ENCODE measurements around the gene ISG15.

Gene ISG15

DNA sequence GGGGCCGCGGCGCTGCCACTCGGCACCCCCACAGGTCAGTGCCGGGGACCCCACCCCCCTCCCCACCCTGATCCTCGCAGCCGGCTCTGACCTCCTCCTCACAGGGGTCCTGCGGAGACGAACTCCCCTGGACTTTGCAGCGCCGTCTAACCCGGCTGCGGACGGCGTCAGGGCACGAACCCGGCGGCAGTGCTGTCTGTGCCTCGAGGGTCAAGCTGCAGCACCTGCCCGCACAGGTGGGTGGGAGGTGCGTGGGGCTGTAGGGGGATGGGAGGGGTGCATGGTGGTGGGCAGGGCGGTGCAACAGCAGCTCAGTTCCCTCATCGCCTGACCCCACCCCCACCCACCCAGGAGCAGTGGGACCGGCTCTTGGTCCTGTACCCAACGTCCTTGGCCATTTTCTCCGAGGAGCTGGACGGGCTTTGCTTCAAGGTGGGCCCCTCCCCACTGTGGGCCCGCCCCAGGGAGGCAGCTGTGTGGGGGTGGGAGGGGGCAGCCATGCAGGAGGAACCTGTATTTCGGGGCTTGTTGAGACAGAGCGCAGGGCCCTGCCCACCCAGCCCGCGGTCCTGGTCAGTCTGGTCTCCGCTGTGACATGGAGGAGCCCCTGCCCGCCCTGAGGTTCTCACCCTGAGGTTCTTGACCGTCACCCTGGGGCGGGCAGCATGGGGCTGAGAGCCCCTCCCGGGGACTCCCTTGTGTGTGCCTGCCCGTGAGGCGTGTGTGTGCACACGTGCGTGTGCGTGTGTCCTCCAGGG, 42.1 kb upstream of the ISG15 start:
- H3K4me1 ChIP-seq (ENCODE audit: control insufficient read depth, insufficient read depth, low read depth, low read length), result peaks cover 18% of the 10 kb centered on the region
- no peak overlapping the region for H2BK120ac ChIP-seq (ENCODE audit: low read depth, low read length)
- no peak overlapping the region for H2AFZ ChIP-seq (ENCODE audit: low read depth, low read length)
- WGBS, result 84% methylated on average over 30 of the region's 42 CpGs
- H2BK5ac ChIP-seq (ENCODE audit: low read depth, low read length, poor library complexity, severe bottlenecking), result no peak overlapping the region
- peaks cover 0 to 83% of the 10 kb centered on the region in 2 experiments for H3K27me3 ChIP-seq (ENCODE audit: control insufficient read depth in 1 of 2, insufficient read depth in 1 of 2, low read length in 2 of 2)
- DNase-seq, result no peak
- no peak overlapping the region for H4K91ac ChIP-seq (ENCODE audit: low read length)
- no peak overlapping the region for H2AK5ac ChIP-seq (ENCODE audit: low read length, severe bottlenecking)
- H3K23ac ChIP-seq (ENCODE audit: low read length in 2 of 2), result no peak overlapping the region
- H2BK12ac ChIP-seq (ENCODE audit: low read length in 2 of 2), result no peak overlapping the region
- H3K14ac ChIP-seq (ENCODE audit: low read length in 2 of 2), result no peak overlapping the region
- H3K9me3 ChIP-seq (ENCODE audit: control insufficient read depth, low read length), result no peaks in the 10 kb centered on the region
- no peak overlapping the region for H3K27ac ChIP-seq (ENCODE audit: low read length, poor library complexity, severe bottlenecking)
- H4K8ac ChIP-seq (ENCODE audit: low read length), result no peak overlapping the region
- H3K4me3 ChIP-seq (ENCODE audit: insufficient read depth in 1 of 2, low read depth in 1 of 2, low read length in 2 of 2), result no peak overlapping the region
- H3K4me2 ChIP-seq (ENCODE audit: low read length, poor library complexity, severe bottlenecking), result no peak overlapping the region
- no peak overlapping the region for H3K4ac ChIP-seq (ENCODE audit: low read depth in 1 of 2, low read length in 2 of 2)
- no peak overlapping the region for H3K18ac ChIP-seq (ENCODE audit: low read depth in 1 of 2, low read length in 2 of 2)
- H3K79me1 ChIP-seq (replicated peaks; ENCODE audit: low read length, poor library complexity, severe bottlenecking), result no peaks in the 10 kb centered on the region
- no peak overlapping the region for H3K9ac ChIP-seq (ENCODE audit: low read length)
- no peak overlapping the region for H2BK15ac ChIP-seq (ENCODE audit: low read depth, poor library complexity, severe bottlenecking)
- H3K36me3 ChIP-seq (ENCODE audit: control insufficient read depth in 1 of 2, insufficient read depth in 2 of 2, low read depth in 1 of 2, low read length in 2 of 2), result peaks cover 0 to 9% of the 10 kb centered on the region in 2 experiments

DNA sequence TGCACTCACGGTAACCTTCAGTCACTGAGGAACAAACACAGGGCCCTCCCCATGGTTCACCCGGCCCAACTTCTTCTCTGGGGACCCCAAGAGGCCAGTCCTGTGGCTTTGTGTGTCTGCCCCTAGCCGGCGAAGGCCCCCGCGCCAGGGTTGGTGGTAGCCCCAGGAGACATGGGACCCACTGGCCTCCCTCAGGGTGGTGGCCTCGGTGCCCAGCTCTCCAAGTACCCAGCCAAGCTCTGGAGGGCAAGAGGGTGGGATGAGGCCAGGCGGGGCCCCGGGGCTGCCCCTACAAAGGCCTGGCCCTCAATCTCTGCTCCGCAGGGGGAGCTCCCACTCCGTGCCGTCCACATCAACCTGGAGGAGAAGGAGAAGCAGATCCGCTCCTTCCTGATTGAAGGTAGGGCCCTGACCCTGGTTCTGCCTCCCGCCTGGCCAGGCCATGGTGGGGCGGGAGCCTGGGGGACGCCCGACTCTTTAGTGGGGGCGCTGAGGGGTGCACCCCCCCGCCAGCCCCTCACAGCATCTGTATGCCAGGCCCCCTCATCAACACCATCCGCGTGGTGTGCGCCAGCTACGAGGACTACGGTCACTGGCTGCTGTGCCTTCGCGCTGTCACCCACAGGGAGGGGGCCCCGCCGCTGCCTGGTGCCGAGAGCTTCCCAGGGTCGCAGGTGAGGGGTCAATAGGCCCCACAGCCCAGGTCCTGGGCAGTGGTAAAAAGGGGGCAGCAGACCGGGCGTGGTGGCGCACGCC, 41.4 kb upstream of the ISG15 start:
- Histone ChIP-seq H3K4me1 (ENCODE audit: control insufficient read depth, insufficient read depth, low read depth, low read length) (peaks cover 14% of the 10 kb centered on the region), H3K36me3 (ENCODE audit: control insufficient read depth in 1 of 2, insufficient read depth in 2 of 2, low read depth in 1 of 2, low read length in 2 of 2) (peaks cover 0 to 9% of the 10 kb centered on the region in 2 experiments), H2BK15ac (ENCODE audit: low read depth, poor library complexity, severe bottlenecking) (peak overlapping the region; percentile 6), H3K4me3 (ENCODE audit: insufficient read depth in 1 of 2, low read depth in 1 of 2, low read length in 2 of 2) (no peak overlapping the region), H2AK5ac (ENCODE audit: low read length, severe bottlenecking) (no peak overlapping the region), H4K91ac (ENCODE audit: low read length) (no peak overlapping the region), H2BK5ac (ENCODE audit: low read depth, low read length, poor library complexity, severe bottlenecking) (no peak overlapping the region), H3K79me1 (replicated peaks; ENCODE audit: low read length, poor library complexity, severe bottlenecking) (no peaks in the 10 kb centered on the region), H3K9ac (ENCODE audit: low read length) (no peak overlapping the region), H3K27ac (ENCODE audit: low read length, poor library complexity, severe bottlenecking) (no peak overlapping the region), H3K18ac (ENCODE audit: low read depth in 1 of 2, low read length in 2 of 2) (no peak overlapping the region), H3K4me2 (ENCODE audit: low read length, poor library complexity, severe bottlenecking) (no peak overlapping the region), H3K14ac (ENCODE audit: low read length in 2 of 2) (no peak overlapping the region), H4K8ac (ENCODE audit: low read length) (no peak overlapping the region), H3K27me3 (ENCODE audit: control insufficient read depth in 1 of 2, insufficient read depth in 1 of 2, low read length in 2 of 2) (peaks cover 0 to 86% of the 10 kb centered on the region in 2 experiments), H2BK12ac (ENCODE audit: low read length in 2 of 2) (no peak overlapping the region), H3K23ac (ENCODE audit: low read length in 2 of 2) (no peak overlapping the region), H3K9me3 (ENCODE audit: control insufficient read depth, low read length) (no peaks in the 10 kb centered on the region), H2AFZ (ENCODE audit: low read depth, low read length) (no peak overlapping the region), H3K4ac (ENCODE audit: low read depth in 1 of 2, low read length in 2 of 2) (no peak overlapping the region), H2BK120ac (ENCODE audit: low read depth, low read length) (no peak overlapping the region)
- DNase-seq, result no peak
- WGBS, result 91% methylated on average over 34 of the region's 34 CpGs

DNA sequence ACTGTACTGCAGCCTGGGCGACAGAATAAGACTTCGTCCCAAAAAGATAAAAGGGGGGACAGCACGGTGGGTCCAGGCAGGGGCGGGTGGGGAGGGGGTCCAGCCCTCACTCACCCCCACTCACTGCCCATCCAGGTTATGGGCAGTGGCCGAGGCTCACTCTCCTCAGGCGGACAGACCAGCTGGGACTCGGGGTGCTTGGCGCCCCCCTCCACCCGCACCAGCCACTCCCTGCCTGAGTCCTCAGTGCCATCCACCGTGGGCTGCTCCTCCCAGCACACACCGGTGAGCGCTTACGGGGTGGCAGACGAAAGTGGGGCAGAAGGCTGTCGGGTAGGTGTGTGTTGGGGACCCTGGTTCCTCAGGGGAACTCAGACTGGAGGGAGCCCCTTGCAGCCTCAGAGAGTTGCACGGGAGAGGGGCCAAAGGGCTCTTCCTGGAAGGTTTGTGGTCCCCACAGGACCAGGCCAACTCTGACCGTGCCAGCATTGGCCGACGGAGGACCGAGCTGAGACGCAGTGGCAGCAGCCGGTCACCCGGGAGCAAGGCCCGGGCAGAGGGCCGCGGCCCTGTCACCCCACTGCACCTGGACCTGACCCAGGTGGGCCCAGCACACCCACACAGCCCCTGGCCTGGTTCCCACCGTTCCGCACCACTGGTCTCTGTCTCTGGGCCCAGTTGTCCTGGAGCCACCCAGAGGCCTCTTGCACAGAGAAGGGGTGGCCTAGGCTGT, 40.4 kb upstream of the ISG15 start:
- DNase-seq, result no peak
- H2BK5ac ChIP-seq (ENCODE audit: low read depth, low read length, poor library complexity, severe bottlenecking), result no peak overlapping the region
- no peak overlapping the region for H2BK12ac ChIP-seq (ENCODE audit: low read length in 2 of 2)
- H3K14ac ChIP-seq (ENCODE audit: low read length in 2 of 2), result no peak overlapping the region
- H3K18ac ChIP-seq (ENCODE audit: low read depth in 1 of 2, low read length in 2 of 2), result no peak overlapping the region
- H3K4me3 ChIP-seq (ENCODE audit: insufficient read depth in 1 of 2, low read depth in 1 of 2, low read length in 2 of 2), result no peak overlapping the region
- H3K4me2 ChIP-seq (ENCODE audit: low read length, poor library complexity, severe bottlenecking), result no peak overlapping the region
- H2AK5ac ChIP-seq (ENCODE audit: low read length, severe bottlenecking), result no peak overlapping the region
- 94% methylated on average over 21 of the region's 28 CpGs for WGBS
- H3K23ac ChIP-seq (ENCODE audit: low read length in 2 of 2), result no peak overlapping the region
- no peaks in the 10 kb centered on the region for H3K79me1 ChIP-seq (replicated peaks; ENCODE audit: low read length, poor library complexity, severe bottlenecking)
- H2BK120ac ChIP-seq (ENCODE audit: low read depth, low read length), result no peak overlapping the region
- H3K4ac ChIP-seq (ENCODE audit: low read depth in 1 of 2, low read length in 2 of 2), result no peak overlapping the region
- no peak overlapping the region for H3K9ac ChIP-seq (ENCODE audit: low read length)
- H3K27me3 ChIP-seq (ENCODE audit: control insufficient read depth in 1 of 2, insufficient read depth in 1 of 2, low read length in 2 of 2), result peaks cover 0 to 77% of the 10 kb centered on the region in 2 experiments
- no peak overlapping the region for H2AFZ ChIP-seq (ENCODE audit: low read depth, low read length)
- H3K36me3 ChIP-seq (ENCODE audit: control insufficient read depth in 1 of 2, insufficient read depth in 2 of 2, low read depth in 1 of 2, low read length in 2 of 2), result peaks cover 0 to 9% of the 10 kb centered on the region in 2 experiments
- H3K9me3 ChIP-seq (ENCODE audit: control insufficient read depth, low read length), result no peaks in the 10 kb centered on the region
- no peak overlapping the region for H4K8ac ChIP-seq (ENCODE audit: low read length)
- H4K91ac ChIP-seq (ENCODE audit: low read length), result no peak overlapping the region
- no peak overlapping the region for H3K27ac ChIP-seq (ENCODE audit: low read length, poor library complexity, severe bottlenecking)
- H2BK15ac ChIP-seq (ENCODE audit: low read depth, poor library complexity, severe bottlenecking), result no peak overlapping the region
- peaks cover 8% of the 10 kb centered on the region for H3K4me1 ChIP-seq (ENCODE audit: control insufficient read depth, insufficient read depth, low read depth, low read length)
